ENCODE results near the gene SPATA13. TPM values are rescaled to one million over a fixed set of nuclear protein-coding genes. Genes with fewer than 3 reads are reported as not detected.

Gene SPATA13
- total RNA-seq, 1 experiment from 2014 or later = 14.1 TPM

GRCh38 chr13:24281188-24282008 lies 120.9 kb downstream of the SPATA13 start:
- no peak overlapping the region for H3K9ac ChIP-seq (ENCODE audit: extremely low read depth, insufficient read length, low read length)
- H3K27me3 Mint-ChIP-seq (ENCODE audit: low read depth) = no peaks in the 10 kb centered on the region
- no CpG with 5 or more reads among the region's 18 CpGs for WGBS (ENCODE audit: extremely low coverage, insufficient read length, low lambda C conversion rate)
- H2BK5ac ChIP-seq (ENCODE audit: insufficient read length, low read length) = no peak overlapping the region
- H2AK5ac ChIP-seq (ENCODE audit: insufficient read length, low read length) = no peak overlapping the region
- no peak for TF ChIP-seq CTCF (conservative IDR thresholded peaks at IDR 0.05)
- no peak overlapping the region for H2BK120ac ChIP-seq (ENCODE audit: low read depth, low read length, poor library complexity, severe bottlenecking)
- peak overlapping the region in 1 of 3 experiments; percentile 81; a peak in 3 of 7 replicates for H3K27ac Mint-ChIP-seq
- H4K5ac ChIP-seq (ENCODE audit: insufficient read length, low read depth, low read length) = no peak overlapping the region
- no peak overlapping the region for H3K27ac ChIP-seq (ENCODE audit: insufficient read length, low read depth, low read length)
- H3K14ac ChIP-seq (ENCODE audit: insufficient read depth, low read length) = peak overlapping the region; percentile 22; the same call in 1 of the 2 replicates
- H3K27me3 ChIP-seq (ENCODE audit: insufficient read depth, low read length) = no peaks in the 10 kb centered on the region
- H4K8ac ChIP-seq (replicated peaks; ENCODE audit: insufficient read length, low read depth, low read length) = no peak overlapping the region
- no peaks in the 10 kb centered on the region for H3K9me3 ChIP-seq (ENCODE audit: control insufficient read depth, low read depth, low read length)
- no peaks in the 10 kb centered on the region for H3K4me1 ChIP-seq (ENCODE audit: insufficient read depth, low read length)
- no peak overlapping the region for H3K4me3 Mint-ChIP-seq
- no peaks in the 10 kb centered on the region for H3K79me2 ChIP-seq (ENCODE audit: insufficient read depth, low read length)
- no peaks in the 10 kb centered on the region for H3K23me2 ChIP-seq (ENCODE audit: insufficient read length, low read depth, low read length, poor library complexity, severe bottlenecking)
- no peaks in the 10 kb centered on the region for H3K4me1 Mint-ChIP-seq
- no peak overlapping the region for H3K56ac ChIP-seq (ENCODE audit: insufficient read length, low read depth, low read length)
- no peaks in the 10 kb centered on the region for H3K9me3 Mint-ChIP-seq
- no peak overlapping the region for H3T11ph ChIP-seq (ENCODE audit: low read length)
- H2BK15ac ChIP-seq (ENCODE audit: low read depth, low read length) = no peak overlapping the region
- no peak overlapping the region for H2BK20ac ChIP-seq (ENCODE audit: low read depth, low read length, poor library complexity, severe bottlenecking)
- no peaks in the 10 kb centered on the region for H4K20me1 ChIP-seq (ENCODE audit: control insufficient read depth, insufficient read depth, insufficient read length)
- peaks cover 0 to 5% (median 2%) of the 10 kb centered on the region in 3 experiments; a peak in 5 of 7 replicates for H3K36me3 Mint-ChIP-seq (ENCODE audit: insufficient read depth in 1 of 3, low read depth in 3 of 3)
- H2BK12ac ChIP-seq (ENCODE audit: insufficient read length, low read depth, low read length) = no peak overlapping the region
- no peak for DNase-seq
- H3K4ac ChIP-seq (ENCODE audit: low read depth, low read length) = no peak overlapping the region
- H3K23ac ChIP-seq (ENCODE audit: insufficient read length, low read depth, low read length) = no peak overlapping the region
- H3K79me1 ChIP-seq (ENCODE audit: insufficient read depth, low read depth, low read length, poor library complexity, severe bottlenecking) = no peaks in the 10 kb centered on the region
- H3K18ac ChIP-seq (ENCODE audit: insufficient read length, low read depth, low read length) = no peak overlapping the region
- no peak overlapping the region for H2AFZ ChIP-seq (ENCODE audit: low read length)
- no peak overlapping the region for H4K91ac ChIP-seq (ENCODE audit: insufficient read length, low read depth, low read length)
- no peak overlapping the region for H3K4me2 ChIP-seq (ENCODE audit: insufficient read depth, insufficient read length, low read length)

Data from H9 (cell line).